Trophoblast cell (in vitro differentiated cells and primary cell): ENCODE measurements around the gene IREB2.

Experiments
- DNase-seq, 2 donors: peaks; one replicate each; pipeline ENCODE4 v3.0.0-alpha.2; 2016
- H2AFZ ChIP-seq: 2 replicates; pipeline ENCODE4 v1.6.1; 2013; ENCODE audit warnings: low read length, moderate library complexity, mild to moderate bottlenecking; ENCODE audit not compliant: insufficient read depth, poor library complexity
- H2AK5ac ChIP-seq: 2 replicates; pipeline ENCODE4 v1.6.1; 2013; ENCODE audit warnings: mild to moderate bottlenecking, low read length
- H2BK120ac ChIP-seq: 2 replicates; pipeline ENCODE4 v1.6.1; 2013; ENCODE audit warnings: low read length, mild to moderate bottlenecking, moderate library complexity; ENCODE audit not compliant: insufficient read depth, poor library complexity
- H2BK12ac ChIP-seq: 2 replicates; pipeline ENCODE4 v1.6.1; 2013; ENCODE audit warnings: mild to moderate bottlenecking, low read length, moderate library complexity
- H2BK5ac ChIP-seq: 2 replicates; pipeline ENCODE4 v1.6.1; 2013; ENCODE audit warnings: low read length, low read depth, moderate library complexity, mild to moderate bottlenecking; ENCODE audit not compliant: poor library complexity
- H3K14ac ChIP-seq: 2 replicates; pipeline ENCODE4 v1.6.1; 2013; ENCODE audit warnings: mild to moderate bottlenecking, low read length
- H3K18ac ChIP-seq: 2 replicates; pipeline ENCODE4 v1.6.1; 2013; ENCODE audit warnings: mild to moderate bottlenecking, low read length
- H3K23ac ChIP-seq: 2 replicates; pipeline ENCODE4 v1.6.1; 2013; ENCODE audit warnings: low read length
- H3K27ac ChIP-seq: 2 replicates; pipeline ENCODE4 v1.5.1; 2013; ENCODE audit warnings: low read depth, mild to moderate bottlenecking, inconsistent platforms, low read length, moderate library complexity
- H3K27me3 ChIP-seq: 2 replicates; pipeline ENCODE4 v1.6.1; 2013; ENCODE audit warnings: inconsistent platforms, mild to moderate bottlenecking, low read length, moderate library complexity; ENCODE audit not compliant: insufficient read depth
- H3K36me3 ChIP-seq, 2 experiments: 1 replicate in 1 of 2; 2 replicates in 1 of 2; pipeline ENCODE4 v1.6.1; 2013; ENCODE audit warnings: low read length in 2 of 2, mild to moderate bottlenecking in 2 of 2, moderate library complexity in 1 of 2; ENCODE audit not compliant: insufficient read depth in 2 of 2, control insufficient read depth in 1 of 2
- H3K4ac ChIP-seq: 2 replicates; pipeline ENCODE4 v1.6.1; 2013; ENCODE audit warnings: low read depth, mild to moderate bottlenecking, low read length, moderate library complexity
- H3K4me1 ChIP-seq, 2 experiments: 1 replicate in 1 of 2; 2 replicates in 1 of 2; pipeline ENCODE4 v1.6.1; 2013; ENCODE audit warnings: low read length in 2 of 2, mild to moderate bottlenecking in 2 of 2, moderate library complexity in 1 of 2; ENCODE audit not compliant: insufficient read depth in 2 of 2, control insufficient read depth in 1 of 2
- H3K4me2 ChIP-seq: 2 replicates; pipeline ENCODE4 v1.6.1; 2013; ENCODE audit warnings: inconsistent platforms, mild to moderate bottlenecking, low read length, moderate library complexity
- H3K4me3 ChIP-seq: 2 replicates; pipeline ENCODE4 v1.5.1; 2013; ENCODE audit warnings: mild to moderate bottlenecking, low read depth, low read length, inconsistent platforms
- H3K79me1 ChIP-seq: one replicate; pipeline ENCODE4 v1.6.1; 2013; ENCODE audit warnings: low read length
- H3K79me2 ChIP-seq: 2 replicates; pipeline ENCODE4 v1.6.1; 2013; ENCODE audit warnings: low read length, mild to moderate bottlenecking; ENCODE audit not compliant: control insufficient read depth, insufficient read depth, poor library complexity
- H3K9ac ChIP-seq: 2 replicates; pipeline ENCODE4 v1.6.1; 2013; ENCODE audit warnings: mild to moderate bottlenecking, low read length
- H3K9me3 ChIP-seq: 2 replicates; pipeline ENCODE4 v1.6.1; 2013; ENCODE audit warnings: low read depth, mild to moderate bottlenecking, control low read depth, inconsistent platforms, low read length; ENCODE audit not compliant: insufficient read depth
- H4K12ac ChIP-seq: 2 replicates; pipeline ENCODE4 v1.6.1; 2013; ENCODE audit warnings: low read depth, mild to moderate bottlenecking, low read length, moderate library complexity
- H4K8ac ChIP-seq: 2 replicates; pipeline ENCODE4 v1.6.1; 2013; ENCODE audit warnings: low read depth, mild to moderate bottlenecking, low read length, moderate library complexity
- H4K91ac ChIP-seq: one replicate; pipeline ENCODE4 v1.6.1; 2013; ENCODE audit warnings: low read depth, mild to moderate bottlenecking, low read length, moderate library complexity
- WGBS: extraction: QIAGEN DNeasy Blood & Tissue Kit; methylation state at CpG from one replicate; pipeline ENCODE4 v1.1.7; 2013; ENCODE audit warnings: missing lambda C conversion rate; ENCODE audit not compliant: insufficient read length, insufficient coverage; ENCODE audit errors: extremely low coverage; 5-methylcytosine and 5-hydroxymethylcytosine counted together

The IREB2 gene

DNA sequence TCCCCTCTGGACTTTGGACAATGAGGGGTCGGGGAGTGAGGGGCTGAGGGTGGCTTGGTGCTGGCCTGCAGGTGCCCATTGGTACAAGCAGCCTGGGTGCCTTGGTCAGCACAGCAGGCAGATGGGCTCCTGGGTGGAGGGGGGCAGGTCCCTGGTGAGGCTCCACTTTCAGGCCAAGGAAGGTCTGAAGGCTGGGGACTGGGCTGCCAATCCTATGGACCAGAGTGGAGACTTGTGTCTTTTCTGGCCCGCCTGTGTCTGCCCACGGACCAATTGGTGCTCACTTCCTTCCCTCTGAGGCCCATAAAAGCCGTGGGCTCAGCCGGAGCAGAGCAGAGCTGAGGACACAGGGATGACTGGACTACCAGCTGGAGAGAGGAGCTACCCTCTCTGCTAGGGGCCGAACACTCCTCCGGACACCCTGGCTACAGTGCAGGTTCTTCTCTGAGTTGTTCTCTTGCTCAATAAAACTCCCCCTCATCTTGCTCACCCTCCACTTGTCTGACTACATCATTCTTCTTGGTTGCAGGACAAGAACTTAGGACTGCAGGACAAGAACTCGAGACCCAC is 31.9 kb upstream of the IREB2 start:
- no peak overlapping the region for H2AK5ac ChIP-seq
- H3K9me3 ChIP-seq, result peaks cover 3% of the 10 kb centered on the region
- no peak overlapping the region for H3K18ac ChIP-seq
- peaks cover 5% of the 10 kb centered on the region for H3K27me3 ChIP-seq
- H3K14ac ChIP-seq, result no peak overlapping the region
- H4K12ac ChIP-seq, result no peak overlapping the region
- no peak for DNase-seq
- H3K4ac ChIP-seq, result no peak overlapping the region
- no peaks in the 10 kb centered on the region for H3K79me1 ChIP-seq
- H4K8ac ChIP-seq, result no peak overlapping the region
- no peak overlapping the region for H3K4me2 ChIP-seq
- no peak overlapping the region for H2BK120ac ChIP-seq
- peaks cover 0 to 2% of the 10 kb centered on the region in 2 experiments for H3K4me1 ChIP-seq
- no CpG with 5 or more reads among the region's 8 CpGs for WGBS
- H3K4me3 ChIP-seq, result no peak overlapping the region
- H4K91ac ChIP-seq, result no peak overlapping the region
- no peak overlapping the region for H3K23ac ChIP-seq
- no peaks in the 10 kb centered on the region for H3K79me2 ChIP-seq
- H3K9ac ChIP-seq, result no peak overlapping the region
- H2BK12ac ChIP-seq, result no peak overlapping the region
- H2BK5ac ChIP-seq, result no peak overlapping the region
- no peak overlapping the region for H2AFZ ChIP-seq
- no peak overlapping the region for H3K27ac ChIP-seq
- H3K36me3 ChIP-seq, result no peaks in the 10 kb centered on the region

DNA sequence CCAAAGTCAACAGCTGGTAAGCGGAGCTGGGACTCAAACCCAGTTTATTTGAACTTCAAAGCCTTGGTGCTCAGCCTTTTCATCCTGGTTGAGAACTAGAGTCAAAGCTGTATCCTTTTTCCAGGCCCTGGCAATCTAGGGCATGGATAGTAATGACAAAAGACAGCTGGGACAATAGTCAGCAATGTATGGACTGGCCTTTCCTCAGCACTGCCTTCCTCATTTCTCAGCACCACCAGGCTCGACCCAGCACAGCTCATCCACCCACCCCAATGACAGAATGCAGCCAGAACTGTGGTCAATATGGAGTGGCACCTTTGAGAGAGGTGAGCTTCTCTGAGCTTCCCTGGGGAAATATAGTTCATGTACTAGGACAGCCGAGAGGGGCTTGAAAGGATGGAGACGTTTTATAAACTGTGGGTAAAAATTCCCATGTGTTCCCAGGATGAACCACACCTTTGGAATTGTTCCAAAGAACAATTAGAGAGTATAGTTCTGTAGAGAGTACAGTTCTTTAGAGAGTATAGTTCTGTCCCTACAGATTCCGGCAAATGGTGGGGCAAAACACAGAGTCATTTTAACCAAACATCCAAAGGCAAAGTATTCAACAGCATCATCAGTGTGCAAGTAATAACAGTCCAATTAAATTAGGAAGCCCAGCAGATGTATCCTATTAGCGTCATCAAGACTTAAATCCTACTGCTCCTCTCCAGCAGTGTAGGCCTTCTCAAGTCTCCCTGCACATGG is 30.2 kb upstream of the IREB2 start:
- no peaks in the 10 kb centered on the region for H3K79me1 ChIP-seq
- H3K14ac ChIP-seq, result no peak overlapping the region
- no CpG with 5 or more reads among the region's 6 CpGs for WGBS
- no peaks in the 10 kb centered on the region for H3K79me2 ChIP-seq
- H2BK5ac ChIP-seq, result no peak overlapping the region
- H2BK120ac ChIP-seq, result no peak overlapping the region
- H4K12ac ChIP-seq, result no peak overlapping the region
- no peak overlapping the region for H3K4ac ChIP-seq
- no peak overlapping the region for H4K91ac ChIP-seq
- peaks cover 5% of the 10 kb centered on the region for H3K27me3 ChIP-seq
- no peak overlapping the region for H2AK5ac ChIP-seq
- H3K4me2 ChIP-seq, result no peak overlapping the region
- H3K23ac ChIP-seq, result no peak overlapping the region
- H3K4me3 ChIP-seq, result no peak overlapping the region
- no peak overlapping the region for H4K8ac ChIP-seq
- DNase-seq, result no peak
- H2BK12ac ChIP-seq, result no peak overlapping the region
- H3K4me1 ChIP-seq, result peaks cover 0 to 2% of the 10 kb centered on the region in 2 experiments
- no peak overlapping the region for H3K18ac ChIP-seq
- H3K36me3 ChIP-seq, result no peaks in the 10 kb centered on the region
- H3K9ac ChIP-seq, result no peak overlapping the region
- no peak overlapping the region for H2AFZ ChIP-seq
- H3K27ac ChIP-seq, result no peak overlapping the region
- peaks cover 3% of the 10 kb centered on the region for H3K9me3 ChIP-seq

DNA sequence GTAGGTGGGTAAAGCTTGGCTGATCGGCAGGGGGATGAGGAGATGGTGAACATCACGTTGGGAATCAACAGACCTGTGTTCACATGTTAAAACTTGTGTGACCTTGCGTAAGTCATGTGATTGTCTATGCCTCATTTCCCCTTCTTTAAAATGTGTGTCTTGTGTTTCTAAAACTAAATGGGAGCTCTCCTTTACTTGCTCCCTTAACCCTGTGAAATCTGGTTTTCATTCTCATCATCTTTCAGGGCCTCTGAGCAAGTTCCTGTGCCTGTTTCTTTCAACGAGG is 29.7 kb upstream of the IREB2 start:
- Histone ChIP-seq H3K36me3 (no peaks in the 10 kb centered on the region), H3K79me1 (no peaks in the 10 kb centered on the region), H3K27me3 (peaks cover 5% of the 10 kb centered on the region), H3K4me1 (peaks cover 0 to 2% of the 10 kb centered on the region in 2 experiments), H3K4me2 (no peak overlapping the region), H2BK120ac (no peak overlapping the region), H4K8ac (no peak overlapping the region), H3K23ac (no peak overlapping the region), H2AFZ (no peak overlapping the region), H2AK5ac (no peak overlapping the region), H3K79me2 (no peaks in the 10 kb centered on the region), H4K12ac (no peak overlapping the region), H2BK12ac (no peak overlapping the region), H3K18ac (no peak overlapping the region), H3K27ac (no peak overlapping the region), H3K14ac (no peak overlapping the region), H3K9ac (no peak overlapping the region), H3K4ac (no peak overlapping the region), H3K9me3 (peaks cover 3% of the 10 kb centered on the region), H4K91ac (no peak overlapping the region), H3K4me3 (no peak overlapping the region), H2BK5ac (no peak overlapping the region)
- DNase-seq, result no peak
- no CpG with 5 or more reads among the region's 4 CpGs for WGBS

DNA sequence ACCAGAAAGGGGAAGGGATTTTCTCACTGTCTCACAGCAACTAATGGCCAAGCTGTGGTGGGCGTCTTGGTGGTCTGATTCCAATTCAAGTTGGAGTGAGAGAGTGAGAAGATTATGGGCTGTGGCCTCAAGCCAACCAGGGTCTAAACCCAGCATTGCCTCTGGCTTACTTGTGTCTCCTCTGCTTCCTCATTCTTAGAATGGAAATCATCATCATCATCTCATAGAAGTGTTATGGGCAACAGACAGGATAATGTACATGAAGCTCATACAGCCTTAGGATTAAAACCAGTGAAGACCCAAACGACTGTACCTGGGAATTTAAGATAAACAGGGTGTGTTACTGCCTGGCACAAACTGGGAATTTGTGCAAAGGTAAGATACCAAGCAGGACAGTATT is 29.1 kb upstream of the IREB2 start:
- H2BK5ac ChIP-seq, result no peak overlapping the region
- no peaks in the 10 kb centered on the region for H3K36me3 ChIP-seq
- DNase-seq, result peak in 1 of 2 donors; percentile 31
- H2AFZ ChIP-seq, result no peak overlapping the region
- H3K9ac ChIP-seq, result no peak overlapping the region
- H2BK120ac ChIP-seq, result no peak overlapping the region
- no peaks in the 10 kb centered on the region for H3K79me2 ChIP-seq
- no peak overlapping the region for H2BK12ac ChIP-seq
- no peak overlapping the region for H3K18ac ChIP-seq
- H3K4ac ChIP-seq, result no peak overlapping the region
- H4K8ac ChIP-seq, result no peak overlapping the region
- H3K23ac ChIP-seq, result no peak overlapping the region
- H3K4me1 ChIP-seq, result peaks cover 0 to 2% of the 10 kb centered on the region in 2 experiments
- H3K27me3 ChIP-seq, result peaks cover 5% of the 10 kb centered on the region
- H3K79me1 ChIP-seq, result no peaks in the 10 kb centered on the region
- no peak overlapping the region for H4K12ac ChIP-seq
- H3K9me3 ChIP-seq, result peaks cover 3% of the 10 kb centered on the region
- no peak overlapping the region for H2AK5ac ChIP-seq
- H4K91ac ChIP-seq, result no peak overlapping the region
- no peak overlapping the region for H3K4me2 ChIP-seq
- H3K14ac ChIP-seq, result no peak overlapping the region
- WGBS, result no CpG with 5 or more reads among the region's 2 CpGs
- no peak overlapping the region for H3K27ac ChIP-seq
- H3K4me3 ChIP-seq, result no peak overlapping the region
